Body of pancreas (tissue), 4 donors: ENCODE data around the gene PEAK1.

Experiments
- POLR2A ChIP-seq, 3 donors: fragments of 450-650 bp; IDR thresholded peaks; one replicate each; pipeline ENCODE4 v1.6.1; 2016; ENCODE audit warnings: antibody characterized with exemption in 3 of 3, mild to moderate bottlenecking in 2 of 3
- TF ChIP-seq, protein P1 (sequence below), 7 experiments: fragments of 450-650 bp in 4 of 7; fragments of 200-600 bp in 3 of 7; sonication (generic) in 3 of 7; IDR thresholded peaks; one replicate each; pipeline ENCODE4 v1.5.1; 2016 to 2019; ENCODE audit warnings: antibody characterized with exemption in 7 of 7

DNA sequence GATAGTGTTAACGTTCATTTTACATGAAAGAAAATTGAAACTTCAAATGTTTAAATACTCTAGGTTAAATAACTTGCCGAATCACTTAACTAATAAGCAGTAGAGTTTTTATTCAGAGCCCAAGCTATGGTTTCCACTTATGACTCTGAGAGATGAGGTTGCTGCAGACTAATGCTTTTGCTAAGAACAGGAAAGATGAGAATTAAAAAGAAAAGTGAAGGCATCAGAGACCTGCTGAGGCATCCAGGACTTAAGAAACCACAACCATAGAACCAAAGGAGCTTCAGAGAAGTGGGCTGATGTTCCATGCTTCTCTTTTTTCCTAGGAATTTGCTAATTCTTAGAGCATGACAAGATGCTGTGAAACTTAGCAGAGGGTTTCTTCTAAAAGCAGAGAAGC is 10.3 kb upstream of the PEAK1 start:
- TF ChIP-seq, protein P1, sequence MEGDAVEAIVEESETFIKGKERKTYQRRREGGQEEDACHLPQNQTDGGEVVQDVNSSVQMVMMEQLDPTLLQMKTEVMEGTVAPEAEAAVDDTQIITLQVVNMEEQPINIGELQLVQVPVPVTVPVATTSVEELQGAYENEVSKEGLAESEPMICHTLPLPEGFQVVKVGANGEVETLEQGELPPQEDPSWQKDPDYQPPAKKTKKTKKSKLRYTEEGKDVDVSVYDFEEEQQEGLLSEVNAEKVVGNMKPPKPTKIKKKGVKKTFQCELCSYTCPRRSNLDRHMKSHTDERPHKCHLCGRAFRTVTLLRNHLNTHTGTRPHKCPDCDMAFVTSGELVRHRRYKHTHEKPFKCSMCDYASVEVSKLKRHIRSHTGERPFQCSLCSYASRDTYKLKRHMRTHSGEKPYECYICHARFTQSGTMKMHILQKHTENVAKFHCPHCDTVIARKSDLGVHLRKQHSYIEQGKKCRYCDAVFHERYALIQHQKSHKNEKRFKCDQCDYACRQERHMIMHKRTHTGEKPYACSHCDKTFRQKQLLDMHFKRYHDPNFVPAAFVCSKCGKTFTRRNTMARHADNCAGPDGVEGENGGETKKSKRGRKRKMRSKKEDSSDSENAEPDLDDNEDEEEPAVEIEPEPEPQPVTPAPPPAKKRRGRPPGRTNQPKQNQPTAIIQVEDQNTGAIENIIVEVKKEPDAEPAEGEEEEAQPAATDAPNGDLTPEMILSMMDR (IDR thresholded peaks at IDR 0.05), result no peak
- TF ChIP-seq POLR2A (IDR thresholded peaks at IDR 0.05), result no peak
